Transverse colon (tissue), 3 donors: Measurements from ENCODE around the gene KCNJ6.

Experiments used
- CTCF ChIP-seq, 5 experiments: fragments of 200-600 bp in 3 of 5; fragments of 450-650 bp in 2 of 5; sonication (generic) in 3 of 5; IDR thresholded peaks; 1 replicate in 2 of 5; 2 replicates in 3 of 5; pipeline ENCODE4 v1.5.1; 2016 to 2017; ENCODE audit warnings: antibody characterized with exemption in 5 of 5, inconsistent platforms in 3 of 5, mild to moderate bottlenecking in 2 of 5, moderate library complexity in 1 of 5
- EP300 ChIP-seq: sonication (generic); formaldehyde crosslinking; IDR thresholded peaks from one replicate; pipeline ENCODE4 v1.6.1; 2017; ENCODE audit warnings: antibody characterized with exemption, low read depth
- POLR2A ChIP-seq: fragments of 450-650 bp; IDR thresholded peaks from one replicate; pipeline ENCODE4 v1.6.1; 2016; ENCODE audit warnings: antibody characterized with exemption, mild to moderate bottlenecking, moderate library complexity

- no peak for TF ChIP-seq CTCF (IDR thresholded peaks at IDR 0.05)
- no peak for TF ChIP-seq EP300
- TF ChIP-seq POLR2A: no peak
These were observed 340.7 kb downstream of the KCNJ6 start for GRCh38 chr21:37575580-37575979.
